ENCODE results near the gene HSPA12A.

The HSPA12A gene

DNA sequence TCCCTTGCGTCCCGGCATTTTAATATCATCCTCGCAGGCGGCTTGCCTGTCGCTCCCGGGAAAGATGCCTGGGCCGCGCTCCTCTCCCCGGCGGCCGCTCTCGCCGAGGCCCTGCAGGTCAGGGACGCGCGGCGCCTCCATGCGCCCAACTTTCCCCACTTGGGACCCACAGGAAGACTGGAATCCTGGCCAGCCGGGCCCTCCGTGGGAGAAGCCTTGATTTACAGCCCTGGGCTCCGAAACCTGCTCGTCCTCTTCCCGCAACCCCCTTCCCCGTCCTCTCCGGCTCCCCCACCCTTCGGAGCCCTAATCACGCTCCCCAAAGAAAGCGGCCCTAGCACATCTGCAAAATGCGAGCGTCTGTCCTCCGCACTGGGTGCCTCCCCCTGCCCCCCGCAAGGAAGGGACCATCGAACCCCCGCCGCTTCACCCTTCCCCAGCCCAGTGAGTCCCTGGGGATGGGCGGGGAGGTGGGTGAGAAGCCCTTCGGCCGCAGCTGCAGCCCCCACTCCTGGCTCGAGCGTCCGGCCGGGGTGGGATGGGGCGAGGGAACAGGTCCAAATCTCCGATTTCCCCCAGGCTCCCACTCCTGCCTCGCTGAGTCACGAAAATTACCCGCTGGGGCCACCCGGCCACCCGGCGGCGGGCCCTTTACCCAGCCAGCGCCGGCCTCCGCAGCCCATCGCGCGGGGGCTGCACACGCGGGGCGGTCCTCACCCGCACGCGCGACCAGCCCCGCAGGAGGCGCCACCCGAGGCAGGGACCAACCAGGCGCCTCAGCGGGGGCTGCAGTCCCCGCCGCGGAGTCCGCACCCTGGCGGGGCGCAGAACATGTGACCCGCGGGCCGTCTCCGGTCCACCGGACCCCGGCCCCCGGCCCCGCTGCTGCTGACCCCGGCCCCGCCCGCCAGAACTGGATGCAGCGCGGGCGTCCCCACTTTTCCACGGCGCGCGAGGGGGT lies 695 bp downstream of the HSPA12A start:
- Mint-ChIP-seq H3K4me3 (no peak overlapping the region), H3K27me3 (peaks cover 68% of the 10 kb centered on the region), H3K9me3 (no peaks in the 10 kb centered on the region), H3K36me3 (ENCODE audit: low read depth) (no peaks in the 10 kb centered on the region), H3K27ac (no peak overlapping the region), H3K4me1 (ENCODE audit: low read depth) (no peaks in the 10 kb centered on the region)

DNA sequence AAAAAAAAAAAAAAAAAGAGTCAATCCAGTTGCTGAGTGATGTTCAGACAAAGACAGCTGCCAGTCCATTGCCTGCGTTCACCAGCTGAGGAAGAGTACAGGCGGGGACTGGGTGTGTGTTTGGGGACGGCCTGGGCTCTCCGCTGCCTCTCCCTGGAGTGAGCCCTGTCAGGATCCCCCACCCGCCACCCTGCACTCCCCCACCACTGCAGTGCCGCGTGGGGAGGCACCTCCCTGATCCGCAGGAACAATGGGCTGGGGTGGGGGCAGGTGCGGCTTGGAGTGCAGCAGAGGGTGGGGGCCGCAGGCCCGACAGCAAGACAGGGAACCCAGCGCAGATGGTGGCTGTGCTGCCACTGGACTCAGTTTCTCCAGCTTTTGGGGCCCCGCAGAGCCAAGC lies 1.4 kb downstream of the HSPA12A start:
- no peaks in the 10 kb centered on the region for H3K9me3 Mint-ChIP-seq
- no peaks in the 10 kb centered on the region for H3K36me3 Mint-ChIP-seq (ENCODE audit: low read depth)
- H3K4me1 Mint-ChIP-seq (ENCODE audit: low read depth): no peaks in the 10 kb centered on the region
- H3K4me3 Mint-ChIP-seq: no peak overlapping the region
- no peak overlapping the region for H3K27ac Mint-ChIP-seq
- H3K27me3 Mint-ChIP-seq: peaks cover 70% of the 10 kb centered on the region

DNA sequence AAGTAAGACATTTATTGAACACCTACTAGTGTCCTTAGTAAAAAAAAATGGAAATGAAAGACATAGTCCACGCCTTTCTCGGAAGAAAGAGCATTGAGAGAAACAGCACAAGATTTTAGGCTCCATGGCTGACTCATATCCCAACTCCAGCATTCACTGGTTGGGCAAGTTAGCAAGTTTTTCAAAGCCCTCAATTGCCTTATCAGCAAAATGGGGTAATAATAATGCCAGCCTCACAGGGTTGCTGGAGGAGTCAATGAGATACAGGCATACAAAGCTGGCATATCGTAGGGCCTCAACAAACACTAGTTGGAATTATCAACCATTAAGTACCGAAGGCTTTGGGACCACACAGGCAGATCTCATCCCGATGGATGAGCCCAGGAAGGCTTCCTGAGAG lies 4.0 kb downstream of the HSPA12A start:
- no peak overlapping the region for H3K4me3 Mint-ChIP-seq
- peaks cover 66% of the 10 kb centered on the region for H3K27me3 Mint-ChIP-seq
- no peaks in the 10 kb centered on the region for H3K4me1 Mint-ChIP-seq (ENCODE audit: low read depth)
- H3K27ac Mint-ChIP-seq: no peak overlapping the region
- H3K9me3 Mint-ChIP-seq: no peaks in the 10 kb centered on the region
- H3K36me3 Mint-ChIP-seq (ENCODE audit: low read depth): no peaks in the 10 kb centered on the region

DNA sequence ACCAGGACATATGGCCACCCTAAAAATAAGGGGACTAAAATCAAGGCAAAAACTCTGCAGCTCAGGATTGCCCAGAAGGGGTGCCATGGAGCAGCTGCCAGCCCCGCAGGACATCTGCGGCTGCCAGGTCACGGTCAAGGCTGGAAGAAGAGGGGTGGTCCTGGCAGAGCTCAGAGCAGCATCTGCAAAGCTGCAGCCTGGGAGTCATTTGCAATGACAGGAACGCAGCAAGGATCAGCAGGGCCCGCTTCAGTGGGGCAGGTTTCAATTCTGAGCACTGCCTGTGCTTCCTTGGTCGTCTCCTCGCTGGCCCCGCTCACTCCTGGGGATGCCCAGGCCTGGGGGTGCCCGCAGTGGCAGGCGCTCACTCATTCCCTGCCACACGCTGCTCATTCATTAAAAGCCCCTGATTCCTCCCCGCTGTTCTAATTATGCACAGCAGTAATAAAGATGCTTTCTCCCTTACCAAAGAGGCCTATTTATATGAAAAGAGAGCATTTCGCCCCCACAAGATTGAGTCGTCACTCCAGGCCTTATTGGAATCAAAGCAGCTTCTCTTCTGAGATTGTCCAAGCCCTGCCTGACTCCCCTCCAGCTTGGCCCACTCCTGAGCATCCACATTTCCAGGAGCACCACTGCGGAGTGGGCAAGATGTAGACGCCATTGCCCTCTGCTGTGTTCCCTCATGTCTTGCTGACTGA lies 4.6 kb downstream of the HSPA12A start:
- Mint-ChIP-seq H3K4me3 (no peak overlapping the region), H3K27me3 (peaks cover 68% of the 10 kb centered on the region), H3K27ac (no peak overlapping the region), H3K9me3 (no peaks in the 10 kb centered on the region), H3K36me3 (ENCODE audit: low read depth) (no peaks in the 10 kb centered on the region), H3K4me1 (ENCODE audit: low read depth) (no peaks in the 10 kb centered on the region)

DNA sequence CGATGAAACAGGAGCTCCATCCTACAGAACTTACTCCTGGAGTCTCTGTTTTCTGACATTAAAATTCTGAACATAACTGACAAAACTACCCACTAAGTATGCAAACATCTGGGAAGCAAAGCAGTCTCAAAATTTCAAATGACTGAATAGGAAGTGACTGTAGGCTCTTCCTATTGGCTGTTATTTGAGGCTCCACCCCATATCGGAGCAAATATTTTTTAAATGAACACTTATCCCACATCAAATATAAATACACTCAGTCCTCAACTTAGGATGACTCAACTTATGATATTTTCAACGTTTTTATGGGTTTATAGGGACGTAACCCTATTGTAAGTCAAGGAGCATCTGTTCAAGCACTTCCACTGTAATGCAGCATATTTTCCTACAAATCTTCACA lies 8.8 kb downstream of the HSPA12A start:
- peaks cover 64% of the 10 kb centered on the region for H3K27me3 Mint-ChIP-seq
- H3K27ac Mint-ChIP-seq: no peak overlapping the region
- H3K9me3 Mint-ChIP-seq: no peaks in the 10 kb centered on the region
- H3K4me1 Mint-ChIP-seq (ENCODE audit: low read depth): no peaks in the 10 kb centered on the region
- no peak overlapping the region for H3K4me3 Mint-ChIP-seq
- no peaks in the 10 kb centered on the region for H3K36me3 Mint-ChIP-seq (ENCODE audit: low read depth)

DNA sequence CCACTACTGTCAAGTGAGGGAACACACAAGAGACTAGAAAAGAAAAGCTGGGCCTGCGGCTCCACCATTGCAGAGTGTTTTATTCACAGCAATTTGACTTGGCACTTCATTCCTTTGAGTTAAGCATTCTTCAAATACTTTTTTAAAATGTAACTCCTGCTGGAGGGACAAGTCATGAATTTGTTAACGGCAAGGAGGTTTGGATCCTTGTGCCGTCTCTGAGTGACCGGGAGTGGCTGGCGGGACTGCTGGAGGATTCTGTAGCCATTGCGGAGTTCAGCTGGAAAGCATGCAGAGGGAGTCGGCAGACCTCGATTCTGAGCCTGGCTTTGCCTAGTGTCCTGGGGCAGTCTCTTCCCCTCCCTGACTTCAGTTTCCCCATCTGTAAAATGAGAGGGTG lies 9.8 kb downstream of the HSPA12A start:
- H3K27me3 Mint-ChIP-seq: peaks cover 62% of the 10 kb centered on the region
- no peaks in the 10 kb centered on the region for H3K9me3 Mint-ChIP-seq
- no peaks in the 10 kb centered on the region for H3K4me1 Mint-ChIP-seq (ENCODE audit: low read depth)
- no peaks in the 10 kb centered on the region for H3K36me3 Mint-ChIP-seq (ENCODE audit: low read depth)
- no peak overlapping the region for H3K4me3 Mint-ChIP-seq
- no peak overlapping the region for H3K27ac Mint-ChIP-seq

DNA sequence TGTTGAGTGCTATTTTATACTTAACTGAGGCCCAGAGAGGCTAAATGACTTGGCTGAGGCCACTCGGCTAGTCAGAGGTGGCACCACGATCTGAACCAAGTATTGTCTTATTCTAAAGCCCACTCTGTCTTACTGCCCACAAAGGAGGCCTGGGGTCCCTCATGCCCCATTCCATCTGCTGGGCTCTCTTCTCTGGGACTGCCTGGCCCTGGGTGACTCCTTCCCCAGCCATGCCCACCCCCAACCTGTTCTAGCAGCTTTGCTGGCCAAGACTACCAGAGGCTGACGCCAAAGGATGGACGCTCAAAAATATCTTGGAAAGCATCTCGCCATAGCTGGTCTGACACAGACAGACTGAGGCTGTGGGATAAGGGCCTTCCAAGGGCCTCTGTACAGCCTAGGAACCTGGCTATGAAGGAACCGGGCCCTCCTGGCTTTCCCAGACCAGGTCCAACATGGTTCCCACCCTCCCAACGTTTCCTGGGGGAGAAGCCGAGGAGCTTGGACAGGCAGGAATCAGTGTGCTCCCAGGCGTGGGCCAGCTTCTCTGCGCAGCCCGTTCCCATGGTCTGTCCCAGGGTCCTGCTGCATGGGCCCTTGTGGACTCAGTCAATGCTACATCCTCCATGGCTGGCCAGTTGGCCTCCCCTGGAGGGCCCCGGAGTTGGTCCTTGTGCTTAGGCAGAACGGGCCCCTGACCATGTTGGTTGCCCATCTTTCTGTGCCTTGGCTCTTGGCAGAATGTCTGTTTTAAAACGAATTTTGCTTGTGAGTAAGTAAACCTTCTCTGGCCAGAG lies 11.7 kb downstream of the HSPA12A start:
- Mint-ChIP-seq H3K27ac (no peak overlapping the region), H3K36me3 (ENCODE audit: low read depth) (no peaks in the 10 kb centered on the region), H3K4me1 (ENCODE audit: low read depth) (no peaks in the 10 kb centered on the region), H3K27me3 (peaks cover 66% of the 10 kb centered on the region), H3K4me3 (no peak overlapping the region), H3K9me3 (no peaks in the 10 kb centered on the region)

DNA sequence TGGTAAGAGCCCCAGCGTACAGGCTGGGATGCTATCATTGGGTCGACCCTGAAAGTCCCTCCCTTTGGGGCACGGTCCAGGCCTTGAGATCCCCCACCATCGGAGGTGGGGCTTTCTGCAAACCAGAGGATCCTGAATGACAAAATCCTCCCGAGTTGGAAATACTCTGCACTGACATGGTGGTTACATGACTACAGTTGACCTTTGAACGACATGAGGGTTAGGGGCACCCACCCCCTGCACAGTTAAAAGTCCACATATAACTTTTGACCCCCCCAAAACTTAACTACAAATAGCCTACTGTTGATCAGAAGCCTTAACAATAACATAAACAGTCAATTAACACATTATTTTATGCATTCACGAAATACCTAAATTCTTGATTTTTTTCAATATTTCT lies 13.1 kb downstream of the HSPA12A start:
- no peaks in the 10 kb centered on the region for H3K36me3 Mint-ChIP-seq (ENCODE audit: low read depth)
- H3K4me3 Mint-ChIP-seq: no peak overlapping the region
- peaks cover 56% of the 10 kb centered on the region for H3K27me3 Mint-ChIP-seq
- H3K9me3 Mint-ChIP-seq: no peaks in the 10 kb centered on the region
- H3K27ac Mint-ChIP-seq: no peak overlapping the region
- H3K4me1 Mint-ChIP-seq (ENCODE audit: low read depth): peaks cover 11% of the 10 kb centered on the region

DNA sequence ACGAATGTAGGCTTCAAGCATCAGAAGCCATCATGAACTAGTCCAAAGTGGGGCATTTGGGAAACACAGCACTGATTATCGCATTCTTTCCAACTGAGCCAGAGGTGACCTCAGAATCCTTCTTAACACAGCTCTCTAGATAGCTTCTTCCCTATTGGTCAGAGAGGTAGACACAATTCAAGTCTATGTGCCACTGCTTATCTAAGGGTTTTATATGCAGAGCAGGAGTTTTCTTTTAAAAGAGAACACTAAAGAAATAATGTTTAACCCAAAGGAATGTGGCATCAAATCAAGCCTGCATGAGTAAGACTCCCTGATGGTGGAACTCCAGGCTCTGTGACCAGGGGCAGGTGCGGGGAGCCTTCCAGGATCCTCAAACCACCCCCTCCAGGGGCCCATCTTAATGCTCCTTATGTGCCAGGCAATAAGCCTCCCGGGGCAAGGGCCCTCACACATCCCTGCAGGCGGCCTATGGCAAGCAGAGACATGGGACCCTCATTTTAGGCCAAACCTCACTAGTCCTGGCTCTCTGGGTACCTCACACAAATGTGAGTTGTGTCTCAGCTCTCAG lies 13.8 kb downstream of the HSPA12A start:
- H3K27me3 Mint-ChIP-seq: peaks cover 50% of the 10 kb centered on the region
- H3K27ac Mint-ChIP-seq: no peak overlapping the region
- peaks cover 17% of the 10 kb centered on the region for H3K4me1 Mint-ChIP-seq (ENCODE audit: low read depth)
- H3K9me3 Mint-ChIP-seq: no peaks in the 10 kb centered on the region
- H3K4me3 Mint-ChIP-seq: no peak overlapping the region
- H3K36me3 Mint-ChIP-seq (ENCODE audit: low read depth): no peaks in the 10 kb centered on the region

DNA sequence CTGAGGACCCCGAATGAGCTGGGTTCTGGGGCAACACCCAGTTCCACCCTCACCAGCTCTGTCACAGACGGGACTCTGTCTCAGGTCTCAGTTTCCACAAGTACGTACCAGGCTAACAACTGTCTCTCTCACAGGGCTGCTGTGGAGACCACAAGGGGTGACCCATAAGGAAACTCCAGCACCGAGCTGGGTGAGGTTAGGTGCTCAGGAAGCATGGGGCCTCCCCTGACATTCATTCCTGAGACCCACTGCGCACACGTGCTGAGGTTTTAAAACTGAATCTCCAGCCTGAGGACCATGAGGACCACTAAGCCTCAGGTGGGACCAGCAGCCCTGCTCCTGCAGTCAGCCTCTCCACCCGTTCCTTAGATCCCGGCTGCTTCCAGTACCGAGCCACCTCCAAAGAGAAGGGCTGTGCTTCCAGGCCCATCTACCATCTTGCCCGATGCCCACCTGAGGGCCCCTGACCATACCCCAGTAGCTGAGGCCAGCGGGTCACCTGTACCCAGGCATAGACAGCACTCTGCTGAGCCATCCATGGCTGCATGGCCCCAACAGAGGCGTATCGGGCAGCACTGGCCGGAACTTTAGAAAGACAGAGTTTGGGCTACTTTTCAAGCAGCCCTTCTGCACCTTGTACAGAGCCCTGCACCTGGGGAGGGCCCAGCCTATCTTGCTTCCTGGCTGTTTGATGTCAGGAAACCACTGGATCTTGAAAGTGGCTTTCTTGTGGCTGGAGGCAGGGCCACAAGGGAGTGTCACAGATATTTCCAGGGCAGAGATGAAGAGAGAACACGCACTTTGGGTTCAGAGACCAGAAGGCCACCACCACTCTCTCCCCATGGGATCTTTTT lies 18.7 kb downstream of the HSPA12A start:
- Mint-ChIP-seq H3K27me3 (peaks cover 50% of the 10 kb centered on the region), H3K27ac (no peak overlapping the region), H3K9me3 (no peaks in the 10 kb centered on the region), H3K36me3 (ENCODE audit: low read depth) (no peaks in the 10 kb centered on the region), H3K4me3 (no peak overlapping the region), H3K4me1 (ENCODE audit: low read depth) (peaks cover 26% of the 10 kb centered on the region)

DNA sequence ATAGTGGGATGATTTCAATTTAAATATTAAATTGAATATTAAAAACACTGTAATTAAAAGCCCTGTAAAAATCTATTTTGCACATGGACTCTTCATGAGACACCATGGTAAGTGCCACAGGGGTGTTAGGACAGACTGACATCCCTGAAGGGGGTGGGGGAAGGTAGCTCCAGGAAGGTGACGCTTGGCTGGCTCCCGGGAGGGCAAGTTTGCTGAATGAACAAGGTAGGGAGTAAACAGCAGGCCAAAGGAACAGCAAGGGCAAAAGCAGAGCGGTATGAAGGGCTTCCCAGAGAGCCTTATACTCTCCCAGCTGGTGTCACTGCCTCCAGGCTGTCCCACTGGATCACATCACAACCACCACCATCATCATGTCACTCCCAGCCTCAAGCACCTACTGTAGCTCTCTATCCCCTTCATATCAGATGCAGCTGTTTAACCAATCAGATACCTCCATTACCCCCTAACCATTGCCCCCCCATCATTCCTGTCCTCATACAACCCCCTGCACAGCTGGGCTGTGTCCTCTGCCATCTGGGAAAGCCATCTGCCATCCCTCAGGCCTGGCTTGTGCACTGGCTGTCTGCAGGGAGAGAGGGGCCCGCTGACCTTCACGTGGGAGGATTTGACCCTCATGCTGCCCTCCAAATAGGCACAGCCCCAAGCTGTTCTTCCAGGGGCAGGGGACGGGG lies 19.5 kb downstream of the HSPA12A start:
- H3K9me3 Mint-ChIP-seq: no peaks in the 10 kb centered on the region
- H3K36me3 Mint-ChIP-seq (ENCODE audit: low read depth): no peaks in the 10 kb centered on the region
- H3K4me1 Mint-ChIP-seq (ENCODE audit: low read depth): peaks cover 26% of the 10 kb centered on the region
- no peak overlapping the region for H3K27ac Mint-ChIP-seq
- H3K4me3 Mint-ChIP-seq: no peak overlapping the region
- peaks cover 45% of the 10 kb centered on the region for H3K27me3 Mint-ChIP-seq

DNA sequence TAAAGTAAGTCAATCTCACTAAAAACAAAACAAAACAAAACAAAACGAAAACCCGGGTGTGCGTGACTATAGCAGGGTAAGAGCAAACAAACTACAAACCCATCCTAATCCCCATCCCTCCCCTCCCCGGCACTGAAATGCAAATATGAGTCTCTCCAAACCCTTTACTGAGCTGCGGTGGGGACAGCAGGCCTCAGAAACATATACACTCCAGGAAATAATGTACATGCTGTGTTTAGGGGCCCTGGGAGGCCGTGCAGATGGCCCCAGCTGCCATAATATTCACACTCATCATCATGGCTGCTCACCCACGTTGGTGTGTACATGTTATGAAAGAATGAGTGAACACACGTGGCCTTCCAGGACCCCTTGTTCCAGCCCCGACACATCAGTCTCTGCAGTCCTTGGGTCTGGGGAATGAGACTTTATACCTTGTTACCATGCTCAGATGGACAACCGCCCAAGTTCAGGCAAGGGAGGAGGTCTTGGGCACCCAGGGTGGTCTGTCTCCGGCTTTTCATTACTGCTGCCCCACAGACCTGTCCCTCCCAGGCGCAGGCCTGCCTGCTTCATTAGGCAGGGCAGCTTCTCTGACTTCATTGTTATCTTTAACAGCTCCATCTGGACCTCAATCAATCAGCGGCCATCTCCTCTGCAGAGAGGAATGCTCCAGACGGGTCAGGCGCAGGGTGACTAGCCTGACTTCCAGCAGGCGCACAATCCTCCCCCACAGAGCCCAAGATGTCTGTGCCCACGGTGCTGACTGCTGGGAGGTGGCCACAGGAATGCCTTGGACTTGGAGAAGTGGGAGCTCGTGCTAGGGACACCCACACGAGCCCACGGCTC lies 20.6 kb downstream of the HSPA12A start:
- no peak overlapping the region for H3K4me3 Mint-ChIP-seq
- peaks cover 26% of the 10 kb centered on the region for H3K4me1 Mint-ChIP-seq (ENCODE audit: low read depth)
- no peak overlapping the region for H3K27ac Mint-ChIP-seq
- H3K9me3 Mint-ChIP-seq: no peaks in the 10 kb centered on the region
- H3K36me3 Mint-ChIP-seq (ENCODE audit: low read depth): no peaks in the 10 kb centered on the region
- H3K27me3 Mint-ChIP-seq: peaks cover 45% of the 10 kb centered on the region
